Activated CD4-positive, alpha-beta T cell treated with anti-CD3 and anti-CD28 coated beads, Interleukin-2, amount 50 U/mL, for 1 hour (primary cell): ENCODE measurements around the gene LYRM9.
"Not testable (repeated sequence)": the region's sequence is repeated elsewhere in the genome, so short reads cannot be mapped to it uniquely, and the experiment has no call there.

Experiments used
- DNase-seq: peaks from one replicate; pipeline ENCODE4 v3.0.0-alpha.2; 2020

Gene LYRM9

DNA sequence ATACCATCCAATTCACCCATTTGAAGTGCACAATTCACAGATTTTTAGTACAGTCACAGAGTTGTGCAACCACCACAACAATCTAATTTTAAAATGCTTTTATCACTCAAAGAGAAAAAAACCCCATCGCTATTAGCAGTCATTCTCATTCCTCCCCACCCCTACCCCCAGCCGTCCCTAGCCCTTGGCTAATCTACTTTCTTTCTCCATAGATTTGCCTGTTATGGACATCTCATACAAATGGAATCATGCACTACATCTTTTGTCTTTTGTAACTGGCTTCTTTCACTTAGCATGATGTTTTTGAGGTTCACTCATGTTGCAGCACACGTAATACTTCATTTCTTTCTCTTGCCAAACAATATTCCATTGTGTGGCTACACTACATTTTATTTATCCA is 20.4 kb downstream of the LYRM9 start:
- DNase-seq, result no peak

DNA sequence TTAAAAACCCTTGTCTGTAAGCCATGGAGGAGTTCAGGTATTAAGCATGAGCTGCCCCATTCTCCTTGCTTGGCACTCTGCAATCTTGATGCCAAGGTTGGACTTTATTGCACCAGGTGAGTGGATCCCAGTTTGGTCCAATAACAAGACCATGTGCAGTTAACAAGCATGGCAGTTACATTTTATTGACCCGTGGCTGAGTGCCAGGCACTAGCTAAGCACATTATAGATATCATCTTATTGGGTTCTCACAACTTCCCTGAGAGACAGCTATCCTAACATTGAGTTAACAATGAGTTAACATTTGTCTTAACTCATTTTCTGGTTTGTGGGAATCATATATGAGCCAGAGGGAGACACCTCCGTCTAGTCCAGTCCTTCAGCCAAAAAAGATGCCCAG is 21.8 kb downstream of the LYRM9 start:
- DNase-seq, result no peak

DNA sequence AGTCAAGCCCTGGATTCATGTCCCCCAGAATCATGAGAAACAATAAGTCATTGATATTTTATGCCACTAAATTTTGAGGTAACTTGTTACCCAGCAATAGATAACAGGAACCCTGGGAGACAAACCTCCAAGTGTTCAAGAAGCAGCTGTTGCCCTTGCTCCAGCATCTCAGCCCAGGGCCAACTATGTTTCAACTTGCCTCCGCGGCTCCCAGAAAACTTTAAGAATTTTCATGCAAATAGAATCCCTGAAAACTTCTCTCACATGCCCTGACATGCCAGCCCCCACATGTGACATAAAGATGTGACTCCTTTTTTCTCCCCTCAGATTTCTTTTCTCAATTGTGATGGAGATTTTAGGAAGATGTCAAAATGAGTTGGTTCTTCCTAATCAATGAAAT is 22.8 kb downstream of the LYRM9 start:
- DNase-seq, result no peak

DNA sequence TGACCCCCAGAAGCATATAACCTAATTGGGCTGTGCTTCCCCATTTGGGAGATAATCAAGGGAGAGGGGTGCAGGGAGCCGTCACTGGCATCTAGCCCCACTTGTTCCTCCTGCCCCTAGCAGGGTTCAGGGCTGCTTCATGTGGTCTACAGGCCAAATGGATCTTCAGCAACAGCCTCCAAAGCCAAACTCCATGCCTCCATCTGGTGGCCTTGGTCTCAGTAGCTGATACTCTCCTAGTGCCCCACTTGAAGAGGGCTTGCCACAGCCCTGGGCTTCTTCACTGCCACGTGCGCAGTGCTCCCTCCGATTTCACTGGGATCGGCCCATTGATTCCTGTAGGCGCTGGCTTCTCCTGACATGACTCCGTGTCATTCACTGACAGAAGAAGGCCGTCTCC is 24.6 kb downstream of the LYRM9 start:
- no peak for DNase-seq

DNA sequence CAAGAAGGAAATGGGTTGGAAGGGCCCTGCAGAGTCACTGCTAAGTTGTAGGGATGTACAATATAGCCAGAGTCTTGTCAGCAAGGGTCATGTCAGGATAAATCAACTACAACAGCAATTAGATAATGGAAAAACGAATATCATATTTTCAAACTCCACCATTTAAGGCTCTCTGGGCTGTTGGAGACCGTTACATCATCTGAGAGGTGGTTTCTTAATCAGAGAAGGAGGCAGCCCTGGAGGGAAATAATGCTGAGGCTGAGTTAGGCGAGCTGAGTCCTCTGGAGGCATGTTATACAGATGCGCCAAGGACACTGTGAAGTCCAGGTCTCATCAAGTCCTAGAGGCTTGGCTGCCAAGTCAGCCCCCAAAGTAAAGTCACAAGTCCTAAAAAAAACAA is 30.3 kb downstream of the LYRM9 start:
- DNase-seq, result no peak

DNA sequence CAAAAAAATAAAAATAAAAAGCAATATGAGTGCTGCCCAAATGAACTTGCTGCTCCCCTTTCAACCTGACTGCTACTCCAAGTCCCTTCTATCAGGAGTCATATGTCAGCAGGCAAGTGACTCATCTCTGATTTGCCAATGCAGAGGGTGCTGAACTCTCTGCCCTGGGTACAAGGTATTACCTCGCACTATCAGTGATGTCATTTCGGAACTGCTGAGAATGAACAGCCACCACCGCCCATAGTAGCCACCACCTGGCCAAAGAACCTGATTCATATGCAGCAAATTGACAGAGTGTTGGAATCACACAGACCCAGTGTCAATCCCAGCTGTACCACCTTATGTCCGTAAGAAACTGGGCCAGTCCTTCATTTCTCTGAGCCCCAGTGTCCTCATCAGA is 31.2 kb downstream of the LYRM9 start:
- DNase-seq, result no peak

DNA sequence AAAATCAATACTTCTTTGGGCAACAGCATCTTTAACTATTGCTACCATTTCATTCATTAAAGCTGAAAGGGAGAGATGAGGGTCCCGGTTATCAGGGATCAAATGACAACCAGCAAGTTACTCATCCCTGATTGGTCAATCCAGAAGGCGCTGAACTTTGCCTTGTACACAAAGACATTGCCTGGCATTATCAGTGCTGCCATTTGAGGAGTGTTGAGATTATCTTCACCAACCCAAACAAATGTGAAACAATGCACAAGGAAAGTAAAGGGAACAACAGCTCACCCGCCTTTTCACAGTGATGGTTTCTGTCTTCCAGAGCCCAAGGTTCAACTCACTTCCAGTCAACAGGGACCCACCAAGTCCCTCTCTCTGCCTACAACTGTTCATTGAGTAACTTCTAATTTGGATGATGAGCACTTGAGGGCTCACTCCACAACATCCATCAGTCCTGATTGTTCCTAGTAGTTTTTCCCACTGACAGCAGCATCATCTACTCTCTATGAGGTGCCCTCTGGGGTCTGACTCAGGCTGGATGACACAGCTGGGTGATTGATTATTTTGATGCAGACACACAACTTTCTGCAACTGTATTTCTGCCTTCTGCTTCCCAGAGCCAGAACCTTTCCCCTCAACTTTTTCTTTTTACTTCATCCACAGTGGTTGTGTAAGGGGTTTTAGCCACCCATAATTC is 32.0 kb downstream of the LYRM9 start:
- no peak for DNase-seq

DNA sequence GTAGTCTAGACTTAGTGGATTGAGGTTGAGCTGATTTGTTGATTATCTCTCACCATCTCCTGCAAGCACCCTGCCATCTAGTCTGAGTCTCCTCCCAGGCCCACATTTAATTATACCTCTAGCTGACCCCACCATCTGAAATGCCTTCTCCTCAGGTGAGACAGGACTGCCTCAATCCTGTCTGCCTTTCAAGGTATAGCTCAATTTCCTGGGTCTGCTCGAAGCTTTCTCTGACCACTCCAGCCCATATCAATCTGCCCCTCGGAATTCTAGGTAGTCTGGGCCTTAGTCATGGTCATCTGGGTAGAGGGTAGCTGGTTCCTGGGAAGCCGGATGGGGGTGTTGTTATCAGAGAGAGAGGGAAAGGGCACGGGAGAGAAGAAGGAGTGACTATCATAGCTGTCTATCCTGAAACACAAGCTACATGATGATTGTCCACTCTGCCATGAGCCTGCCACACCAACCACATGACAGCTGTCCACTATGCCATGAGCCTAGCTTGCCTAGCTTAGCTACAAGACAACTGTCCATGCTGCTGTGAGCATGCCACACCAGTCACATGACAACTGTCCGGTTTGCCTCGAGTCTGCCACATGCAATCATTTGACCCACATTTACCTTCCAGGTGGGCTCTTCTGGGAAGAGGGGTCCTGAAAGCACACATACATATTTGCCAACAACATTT is 34.4 kb downstream of the LYRM9 start:
- no peak for DNase-seq

DNA sequence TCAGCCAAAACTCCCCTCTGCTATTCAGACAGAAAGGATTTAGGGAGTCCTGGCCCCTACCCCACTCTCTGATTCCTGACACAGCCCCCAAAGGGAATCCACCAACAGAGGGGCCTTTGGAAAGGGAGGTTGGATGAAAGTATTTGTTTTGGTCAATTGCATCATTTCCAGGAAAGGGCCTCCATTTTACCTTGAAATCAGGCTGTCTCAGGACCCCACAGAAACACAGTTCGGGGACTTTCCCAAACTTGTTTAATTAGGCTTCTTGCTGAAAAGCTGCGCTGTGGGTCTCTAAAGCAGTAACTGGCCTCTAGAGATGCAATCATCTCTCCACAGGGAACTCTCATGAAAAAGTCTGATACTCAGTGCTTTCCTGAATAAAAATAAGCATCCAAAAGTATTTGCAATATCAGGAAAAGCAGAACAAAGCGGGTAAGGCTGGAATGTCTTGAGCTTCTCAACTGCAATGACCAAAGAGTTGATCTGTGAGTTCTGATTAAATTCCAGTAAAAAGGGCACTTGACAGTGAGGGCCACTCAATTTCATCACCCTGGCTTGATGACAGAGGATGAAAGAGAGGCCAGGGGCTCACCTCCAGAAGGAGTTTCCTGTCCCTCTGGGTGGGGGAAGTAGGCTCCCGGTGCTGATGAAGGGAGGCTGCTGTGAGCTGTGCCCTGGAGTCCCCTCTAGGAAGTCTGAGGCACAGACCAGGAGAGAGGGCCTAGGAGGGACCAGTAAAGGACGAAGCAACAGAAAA is 36.3 kb downstream of the LYRM9 start:
- DNase-seq, result no peak

DNA sequence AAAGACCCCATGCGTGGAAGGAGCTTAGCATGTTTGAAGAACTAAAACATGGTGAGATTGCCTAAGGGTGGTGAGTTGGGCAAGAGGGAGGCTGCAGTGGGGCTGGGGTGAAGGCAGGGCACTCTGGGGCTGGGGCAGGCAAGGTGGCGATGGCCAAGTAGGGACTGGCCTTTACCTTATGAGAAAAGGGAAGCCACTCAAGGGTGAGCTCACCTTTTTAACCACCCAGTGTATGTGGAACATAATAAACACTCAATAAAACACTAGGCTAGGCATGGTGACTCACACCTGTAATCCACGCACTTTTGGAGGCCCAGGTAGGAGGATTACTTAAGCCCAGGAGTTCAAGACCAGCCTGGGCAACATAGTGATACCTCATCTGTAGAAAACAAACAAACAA is 37.7 kb downstream of the LYRM9 start:
- no peak for DNase-seq

DNA sequence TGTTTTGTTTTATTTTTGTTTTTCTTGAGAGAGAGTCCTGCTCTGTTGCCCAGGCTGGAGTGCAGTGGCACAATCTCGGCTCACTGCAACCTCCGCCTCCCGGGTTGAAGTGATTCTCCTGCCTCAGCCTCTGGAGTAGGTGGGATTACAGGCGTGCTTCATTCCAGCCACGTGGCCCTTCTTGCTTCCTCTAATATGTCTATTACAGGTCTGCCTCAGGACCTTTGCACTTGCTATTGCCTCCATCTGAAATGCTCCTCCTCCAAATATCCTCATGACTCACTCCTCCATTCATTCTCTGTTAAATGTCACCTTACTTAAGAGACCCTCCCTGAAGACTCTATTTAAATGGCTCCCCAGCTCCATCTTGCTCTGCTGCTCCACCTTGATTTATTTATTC is 39.0 kb downstream of the LYRM9 start:
- DNase-seq, result no peak

DNA sequence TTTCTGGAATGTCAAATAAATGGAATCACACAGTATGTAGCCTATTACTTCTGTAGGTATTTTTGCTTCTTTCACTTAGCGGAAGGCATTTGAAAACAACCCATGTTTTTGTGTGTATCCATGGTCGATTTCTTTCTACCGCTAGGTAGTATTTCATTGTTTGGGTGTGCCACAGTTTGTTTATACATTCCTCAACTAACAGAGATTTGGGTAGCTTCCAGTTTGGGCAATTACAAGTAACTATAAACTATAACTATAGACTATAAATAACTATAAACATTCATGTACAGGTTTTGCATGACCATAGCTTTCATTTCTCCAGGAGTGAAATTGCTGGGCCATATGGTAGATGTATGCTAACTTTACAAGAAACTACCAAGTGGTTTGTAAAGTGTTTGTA is 40.1 kb downstream of the LYRM9 start:
- DNase-seq, result no peak

DNA sequence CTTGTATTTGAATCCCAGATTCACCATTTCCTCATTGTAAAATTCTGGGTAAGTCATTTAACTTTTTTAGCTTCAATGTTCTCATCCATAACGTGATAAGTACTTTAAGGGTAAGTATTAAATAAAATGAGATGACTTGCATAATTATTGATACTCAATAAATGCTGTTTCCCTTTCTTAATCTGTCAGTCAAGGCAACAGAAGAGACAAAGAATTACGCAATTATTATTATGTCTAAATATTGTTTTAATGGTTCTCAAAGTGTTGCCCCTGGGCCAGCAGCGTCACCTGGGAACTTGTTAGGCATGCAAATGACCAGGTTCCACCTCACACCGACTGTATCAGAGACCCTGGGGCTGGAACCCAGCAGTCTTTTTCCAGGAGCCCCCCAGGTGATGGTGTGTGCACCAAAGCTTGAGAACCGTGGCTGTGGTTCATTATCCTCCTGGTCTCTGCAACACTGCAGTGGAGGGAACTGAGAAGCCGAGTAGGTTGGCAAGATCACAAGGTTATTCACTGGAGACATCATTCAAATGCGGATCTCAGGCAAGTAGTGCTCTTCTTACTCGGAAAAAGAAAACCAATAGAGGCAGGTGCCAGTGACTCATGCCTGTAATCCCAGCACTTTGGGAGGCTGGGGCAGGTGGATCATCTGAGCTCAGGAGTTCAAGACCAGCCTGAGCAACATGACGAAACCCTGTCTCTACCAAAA is 43.5 kb downstream of the LYRM9 start:
- no peak for DNase-seq

DNA sequence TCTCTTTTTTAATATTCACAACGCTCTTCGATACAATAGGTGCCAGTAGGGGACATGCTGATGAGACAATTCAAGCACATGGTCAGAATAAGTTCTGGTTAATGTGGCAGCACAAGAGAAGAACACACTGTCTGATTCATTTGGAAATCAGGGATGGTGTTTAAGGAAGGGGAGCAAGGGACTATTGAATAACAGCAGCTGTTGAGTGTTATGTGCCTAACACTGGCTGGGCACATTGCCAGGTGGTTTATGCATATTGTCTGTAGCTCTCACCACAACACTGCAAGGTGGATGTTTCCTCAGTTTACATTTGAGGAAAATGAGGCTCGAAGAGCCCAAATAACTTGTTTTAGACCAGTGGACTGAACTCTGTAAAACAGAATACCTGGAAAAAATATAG is 44.2 kb downstream of the LYRM9 start:
- DNase-seq, result no peak

DNA sequence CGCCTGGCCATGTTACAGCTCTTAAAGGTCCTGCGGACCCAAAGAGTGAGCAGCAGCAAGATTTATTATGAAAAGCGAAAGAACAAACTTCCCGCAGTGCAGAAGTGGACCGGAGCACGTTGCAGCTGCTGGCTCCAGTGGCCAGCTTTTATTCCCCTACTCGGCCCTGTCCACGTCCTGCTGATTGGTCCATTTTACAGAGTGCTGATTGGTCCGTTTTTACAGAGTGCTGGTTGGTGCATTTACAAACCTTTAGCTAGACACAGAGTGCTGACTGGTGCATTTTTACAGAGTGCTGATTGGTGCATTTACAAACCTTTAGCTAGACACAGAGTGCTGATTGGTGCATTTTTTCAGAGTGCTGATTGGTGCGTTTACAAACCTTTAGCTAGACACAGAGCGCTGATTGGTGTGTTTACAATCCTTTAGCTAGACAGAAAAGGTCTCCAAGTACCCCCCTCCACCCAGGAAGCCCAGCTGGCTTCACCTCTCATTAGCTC is 46.3 kb downstream of the LYRM9 start:
- DNase-seq, result not testable (repeated sequence)

DNA sequence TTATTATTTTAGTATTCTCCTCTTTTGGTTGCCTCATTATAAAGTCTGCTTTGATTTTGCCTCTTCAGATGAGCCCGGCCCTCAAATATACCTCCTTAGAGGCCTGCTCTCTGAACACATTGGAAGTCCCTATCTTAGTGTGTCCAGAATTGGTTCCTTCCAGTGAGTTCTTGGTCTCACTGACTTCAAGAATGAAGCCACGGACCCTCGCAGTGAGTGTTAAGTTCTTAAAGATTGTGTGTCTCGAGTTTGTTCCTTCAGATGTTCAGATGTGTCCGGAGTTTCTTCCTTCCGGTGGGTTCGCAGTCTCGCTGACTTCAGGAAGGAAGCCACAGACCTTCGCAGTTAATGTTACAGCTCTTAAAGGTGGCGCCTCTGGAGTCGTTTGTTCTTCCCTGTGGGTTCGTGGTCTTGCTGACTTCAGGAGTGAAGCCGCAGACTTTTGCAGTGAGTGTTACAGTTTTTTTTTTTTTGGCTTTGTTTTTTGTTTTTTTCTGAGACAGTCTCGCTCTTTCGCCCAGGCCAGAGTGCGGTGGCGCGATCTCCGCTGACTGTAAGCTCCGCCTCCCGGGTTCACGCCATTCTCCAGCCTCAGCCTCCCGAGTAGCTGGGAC is 47.0 kb downstream of the LYRM9 start:
- peak; percentile 7 for DNase-seq

DNA sequence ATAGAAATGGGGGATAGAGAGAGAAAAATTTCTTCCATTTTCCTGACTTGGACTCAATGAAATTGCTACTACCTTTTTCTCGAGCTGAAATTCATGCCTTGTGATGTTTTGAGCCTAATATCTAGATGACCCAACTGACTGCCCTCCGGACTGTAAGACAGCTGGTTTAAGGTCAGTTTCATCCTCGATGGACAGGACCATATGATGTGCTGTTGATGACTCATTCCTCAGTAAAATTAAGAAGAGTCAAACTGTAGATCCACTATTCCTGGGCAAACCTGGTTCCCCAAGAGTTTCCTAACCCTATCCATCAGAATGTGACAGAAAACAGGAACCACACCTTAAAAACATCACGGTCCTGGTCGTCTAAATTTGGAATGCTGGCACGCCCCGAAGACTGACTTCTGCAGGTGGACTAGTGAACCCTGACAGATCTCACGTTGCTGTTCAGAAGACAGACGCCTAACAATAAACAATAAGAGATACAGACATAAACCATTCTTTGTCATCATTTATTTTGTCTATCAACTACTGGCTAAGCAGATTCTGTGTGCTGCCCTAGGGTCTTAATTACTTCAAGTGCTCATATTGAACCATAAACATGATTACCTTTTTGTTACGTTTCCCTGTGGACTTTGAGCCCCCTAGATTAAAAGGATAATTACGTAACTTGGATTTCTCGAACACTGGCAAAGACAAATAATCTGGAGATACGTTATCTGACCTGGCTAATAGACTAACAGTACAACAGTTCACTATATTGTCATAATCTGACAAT is 47.7 kb downstream of the LYRM9 start:
- no peak for DNase-seq

DNA sequence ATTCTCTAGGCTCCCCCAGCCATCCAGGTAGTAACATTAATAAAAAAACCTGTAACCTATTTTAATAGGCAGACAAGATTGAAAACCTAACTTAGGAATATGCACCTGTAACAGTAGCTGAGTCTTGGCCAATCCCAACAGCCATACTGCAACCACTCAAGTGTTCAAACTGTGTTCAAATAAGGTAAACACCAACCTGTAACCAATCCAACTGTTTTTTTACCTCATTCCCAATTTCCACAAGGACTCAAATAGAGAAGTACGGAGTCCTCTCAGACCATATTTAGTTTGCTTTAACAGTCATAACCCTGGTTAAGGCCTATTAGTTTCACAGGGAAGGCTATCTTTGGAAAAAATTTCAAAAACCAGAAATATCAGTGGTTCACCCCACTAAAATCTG is 52.5 kb downstream of the LYRM9 start:
- no peak for DNase-seq

DNA sequence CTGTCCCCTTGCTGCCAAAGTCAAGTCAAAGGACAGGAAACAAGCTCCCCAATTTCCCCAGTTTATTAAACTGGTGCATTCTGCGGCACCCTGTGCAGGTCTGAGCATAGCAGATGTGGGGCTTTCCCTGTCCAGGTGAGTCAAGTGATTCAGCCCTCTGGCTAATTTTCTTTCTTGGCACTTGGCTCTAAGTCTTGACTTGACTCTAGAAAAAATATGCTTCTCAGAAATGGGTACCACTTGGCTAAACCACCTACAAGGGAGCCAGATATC is 52.8 kb downstream of the LYRM9 start:
- DNase-seq, result not testable (repeated sequence)

DNA sequence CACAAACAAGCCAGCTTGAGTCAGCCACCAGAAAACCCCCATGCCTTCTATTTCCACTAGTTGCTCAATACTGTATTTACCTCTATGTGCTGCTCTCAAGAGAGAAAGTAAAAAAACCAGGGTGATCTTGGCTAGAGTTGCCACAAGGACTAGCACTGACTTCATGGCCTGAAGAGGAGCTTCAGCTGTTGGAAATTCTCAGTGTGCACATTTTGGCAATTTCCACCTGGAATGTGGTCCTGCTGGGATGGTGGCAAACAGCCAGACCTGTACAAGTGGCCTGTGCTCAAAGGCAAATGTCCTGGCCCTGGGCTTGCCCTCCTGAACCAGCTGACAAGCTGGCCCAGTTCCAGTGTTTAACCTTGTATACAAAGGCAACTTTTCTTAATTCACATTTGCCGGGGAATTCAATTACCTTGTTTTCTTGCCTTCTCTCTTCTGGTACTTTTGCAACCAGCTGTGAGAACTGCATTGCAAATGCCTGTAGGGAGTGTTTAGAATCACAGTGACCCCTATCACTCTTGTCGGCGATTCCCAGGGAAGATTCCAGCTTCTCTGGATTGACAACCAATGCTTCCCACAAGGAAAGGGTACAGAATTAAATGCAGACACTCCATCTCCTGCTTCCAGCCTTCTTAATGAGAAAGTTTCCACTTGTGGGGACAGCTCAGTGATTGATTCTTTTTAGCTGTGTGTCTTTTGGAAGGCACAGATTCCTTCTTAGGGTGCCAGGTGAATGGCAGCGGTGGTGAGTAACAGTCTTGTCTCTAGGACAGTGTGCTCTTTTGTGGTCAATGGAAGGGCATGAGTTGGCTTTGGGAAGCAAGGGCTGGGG is 53.4 kb downstream of the LYRM9 start:
- DNase-seq, result not testable (repeated sequence)

DNA sequence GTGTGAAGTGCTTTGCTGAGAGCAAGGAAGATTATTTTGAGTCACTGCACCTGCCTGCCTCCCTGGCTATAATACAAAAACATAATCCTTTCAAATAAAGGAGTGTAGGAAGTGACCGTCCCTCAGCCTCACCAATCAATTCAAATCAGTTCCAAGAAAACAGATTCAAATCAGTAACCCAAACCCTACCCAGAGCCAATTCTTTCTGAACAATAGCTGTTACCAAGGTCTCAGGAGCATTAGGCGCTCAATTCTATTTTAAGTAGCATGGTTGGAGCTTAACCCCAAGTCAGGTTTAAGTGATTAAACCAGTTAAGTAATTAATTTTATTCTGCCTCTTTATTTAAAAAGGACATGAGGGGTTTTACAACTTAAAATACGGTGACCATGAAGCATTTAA is 54.6 kb downstream of the LYRM9 start:
- not testable (repeated sequence) for DNase-seq
